HepG2 (cell line): ENCODE data around the gene OBP2A. TPM values are rescaled to one million over a fixed set of nuclear protein-coding genes. Genes with fewer than 3 reads are reported as not detected.

Experiments used
- ATAC-seq: fragments of 200-7000 bp; cut with Tn5 transposase; 3 replicates; pipeline ENCODE4 v1.9.1; 2020; ENCODE audit warnings: mild to moderate bottlenecking, moderate library complexity
- BruUV-seq: library from RNA; stranded (reverse); fragments of 400-500 nt; replicated peaks from 2 replicates; lab custom pipeline; 2021; lab: Mats Ljungman, UMichigan
- CTCF ChIA-PET: fragments of 300-600 bp; formaldehyde crosslinking; extraction: SDS; loops from one replicate; lab custom pipeline; 2021; ENCODE audit warnings: low total read pairs, inconsistent platforms, low intra/inter-chr PET ratio; lab: Yijun Ruan, JAX
- POLR2A ChIA-PET: fragments of 350-600 bp; sonication (Branson Sonifier 250); formaldehyde crosslinking; loops from one replicate; lab custom pipeline; 2020; ENCODE audit warnings: antibody characterized with exemption, inconsistent platforms; lab: Yijun Ruan, JAX
- DNase-seq: peaks from one replicate; pipeline ENCODE4 v3.0.0-alpha.2; 2015; ENCODE audit warnings: low spot score
- FAIRE-seq: peaks from 3 replicates; lab custom pipeline; 2011; peaks lifted over from hg19 to GRCh38; lab: Jason Lieb, UNC
- H2AFZ ChIP-seq: one replicate; pipeline ENCODE4 v1.6.1; 2011; ENCODE audit warnings: low read length, inconsistent platforms
- H3K27ac ChIP-seq: fragments of 300-600 bp; 3 replicates; pipeline ENCODE4 v1.8.0; 2011; ENCODE audit warnings: mixed run types, mild to moderate bottlenecking, mixed read lengths, low read length, inconsistent platforms; ENCODE audit not compliant: insufficient read depth; ENCODE audit errors: extremely low read length
- H3K27me3 ChIP-seq, 2 experiments: fragments of 200-600 bp in 1 of 2; 2 replicates in 1 of 2; 3 replicates in 1 of 2; pipeline versions ENCODE4 v1.6.0 to v1.8.0; 2011; ENCODE audit warnings: low read length in 2 of 2, mild to moderate bottlenecking in 2 of 2, moderate library complexity in 2 of 2, inconsistent platforms in 1 of 2; ENCODE audit not compliant: insufficient read depth in 2 of 2, control insufficient read depth in 1 of 2
- H3K36me3 ChIP-seq, 2 experiments: fragments of 200-600 bp in 1 of 2; replicated peaks in 1 of 2; 2 replicates in 1 of 2; 3 replicates in 1 of 2; pipeline versions ENCODE4 v1.5.1 to v1.8.0; 2011; ENCODE audit warnings: low read length in 2 of 2, inconsistent platforms in 1 of 2; ENCODE audit not compliant: insufficient read depth in 2 of 2, control insufficient read depth in 1 of 2
- H3K4me1 ChIP-seq: 2 replicates; pipeline ENCODE4 v1.5.1; 2012; ENCODE audit warnings: low read length, inconsistent platforms; ENCODE audit not compliant: insufficient read depth
- H3K4me2 ChIP-seq: 2 replicates; pipeline ENCODE4 v1.6.0; 2011; ENCODE audit warnings: low read depth, low read length, inconsistent platforms
- H3K4me3 ChIP-seq, 3 experiments: fragments of 200-600 bp in 1 of 3; sonication (generic), shearing (Covaris generic) in 1 of 3; replicated peaks in 1 of 3; 2 replicates each; pipeline ENCODE4 v1.5.1; 2011 to 2016; ENCODE audit warnings: low read length in 3 of 3, inconsistent platforms in 2 of 3, low read depth in 2 of 3, mild to moderate bottlenecking in 2 of 3, control low read depth in 1 of 3, mixed read lengths in 1 of 3; ENCODE audit not compliant: insufficient read depth in 1 of 3
- H3K79me2 ChIP-seq: one replicate; pipeline ENCODE4 v1.6.1; 2011; ENCODE audit warnings: low read length, inconsistent platforms; ENCODE audit not compliant: insufficient read depth
- H3K9ac ChIP-seq: 2 replicates; pipeline ENCODE4 v1.6.0; 2011; ENCODE audit warnings: mild to moderate bottlenecking, low read depth, low read length, inconsistent platforms; ENCODE audit not compliant: insufficient read depth
- H3K9me3 ChIP-seq: 2 replicates; pipeline ENCODE4 v1.5.1; 2012; ENCODE audit warnings: mild to moderate bottlenecking, low read length
- H4K20me1 ChIP-seq: 2 replicates; pipeline ENCODE4 v1.6.0; 2011; ENCODE audit warnings: inconsistent platforms, mild to moderate bottlenecking, low read length, moderate library complexity; ENCODE audit not compliant: insufficient read depth
- AKAP8 ChIP-seq: sonication (generic); formaldehyde crosslinking; IDR thresholded peaks from 2 replicates; pipeline ENCODE4 v1.5.1; 2020; ENCODE audit warnings: mild to moderate bottlenecking, missing genetic modification reagents
- ARNT ChIP-seq: fragments of 450-650 bp; IDR thresholded peaks from 2 replicates; pipeline ENCODE4 v1.6.1; 2017
- ATAD3A ChIP-seq: sonication (generic); formaldehyde crosslinking; IDR thresholded peaks from 2 replicates; pipeline ENCODE4 v1.4.0; 2020; ENCODE audit warnings: missing genetic modification reagents
- CBX2 ChIP-seq, 2 experiments: fragments of 200-600 bp in 1 of 2; sonication (generic); formaldehyde crosslinking in 1 of 2; IDR thresholded peaks; 2 replicates each; pipeline versions ENCODE4 v1.7.0 to v1.8.1; 2018 to 2022; ENCODE audit warnings: low read depth in 2 of 2, low read length in 1 of 2, mild to moderate bottlenecking in 1 of 2, missing genetic modification reagents in 1 of 2
- HDAC6 ChIP-seq: fragments of 200-600 bp; sonication (generic); IDR thresholded peaks from 2 replicates; pipeline ENCODE4 v1.7.0; 2017; ENCODE audit warnings: mild to moderate bottlenecking, antibody characterized with exemption, low read length, low read depth
- NFE2L1 ChIP-seq: sonication (generic); formaldehyde crosslinking; IDR thresholded peaks from 2 replicates; pipeline ENCODE4 v1.4.0; 2020; ENCODE audit warnings: missing genetic modification reagents, mild to moderate bottlenecking, borderline replicate concordance
- PRPF4 ChIP-seq: fragments of 200-400 bp; formaldehyde crosslinking; IDR thresholded peaks from 2 replicates; pipeline ENCODE4 v1.6.1; 2016; ENCODE audit warnings: low read length, low read depth; ENCODE audit not compliant: poor library complexity, severe bottlenecking
- TAF15 ChIP-seq: fragments of 200-400 bp; formaldehyde crosslinking; IDR thresholded peaks from one replicate; pipeline ENCODE4 v1.6.1; 2018; ENCODE audit warnings: mild to moderate bottlenecking, low read depth, low read length; ENCODE audit not compliant: poor library complexity, severe bottlenecking
- ZKSCAN8 ChIP-seq: IDR thresholded peaks from 2 replicates; pipeline ENCODE4 v1.6.1; 2016; ENCODE audit warnings: borderline replicate concordance, missing genetic modification reagents, missing compliant biosample characterization
- ZNF350 ChIP-seq: sonication (generic); formaldehyde crosslinking; IDR thresholded peaks from 2 replicates; pipeline ENCODE4 v1.4.0; 2020; ENCODE audit warnings: mild to moderate bottlenecking, low read depth, missing genetic modification reagents, borderline replicate concordance
- ZNF557 ChIP-seq: sonication (generic); formaldehyde crosslinking; IDR thresholded peaks from 2 replicates; pipeline ENCODE4 v1.4.0; 2020; ENCODE audit warnings: missing genetic modification reagents
- ZNF563 ChIP-seq: sonication (generic); formaldehyde crosslinking; IDR thresholded peaks from 2 replicates; pipeline ENCODE4 v1.8.0; 2022; ENCODE audit warnings: mild to moderate bottlenecking, moderate library complexity, missing genetic modification reagents
- ZSCAN31 ChIP-seq: sonication (generic); formaldehyde crosslinking; IDR thresholded peaks from 2 replicates; pipeline ENCODE4 v1.5.0; 2020; ENCODE audit warnings: low read depth, mild to moderate bottlenecking, missing genetic modification reagents
- WGBS: methylation state at CpG from one replicate; pipeline ENCODE4 v1.1.6; 2017; ENCODE audit warnings: low lambda C conversion rate; 5-methylcytosine and 5-hydroxymethylcytosine counted together
- in situ Hi-C: cut with HindIII; loops from 2 replicates; pipeline ENCODE4 v1.10.0; 2017; ENCODE audit warnings: low pct_unique_long_range_greater_than_20kb; ENCODE audit not compliant: extremely low pct_ligation_motif_present
- intact Hi-C: fragments of 100-400 bp; cut with micrococcal nuclease; formaldehyde crosslinking; loops from one replicate; pipeline ENCODE4 v1.10.0; 2022; ENCODE audit not compliant: unreplicated experiment
- polyA plus RNA-seq, 8 experiments: library from polyadenylated mRNA; depleted of rRNA in 3 of 8; stranded (reverse) in 7 of 8; unstranded in 1 of 8; fragments of >200 nt; fragmentation: Illumina TruSeq in 4 of 8; extraction: Trizol in 4 of 8; gene quantifications; 2 replicates each; pipeline versions ENCODE4 v1.2.1 to v1.2.3, GENCODE V29; 2011 to 2016; ENCODE audit warnings: low read depth in 4 of 8, missing spikeins in 1 of 8, mixed read lengths in 1 of 8; ENCODE audit not compliant: insufficient read depth in 1 of 8
- total RNA-seq, 5 experiments: library from RNA; depleted of rRNA; stranded (reverse); fragments of >200 nt; fragmentation: Illumina TruSeq; extraction: Trizol; gene quantifications; 2 replicates each; pipeline ENCODE4 v1.2.3, GENCODE V29; 2016; ENCODE audit warnings: low read depth in 1 of 5
- TF ChIP-seq, protein P1 (sequence below): sonication (generic); formaldehyde crosslinking; IDR thresholded peaks from 2 replicates; pipeline ENCODE4 v1.4.0; 2020; ENCODE audit warnings: missing genetic modification reagents, borderline replicate concordance
- TF ChIP-seq, protein P2 (sequence below): sonication (generic); formaldehyde crosslinking; IDR thresholded peaks from 2 replicates; pipeline ENCODE4 v1.4.0; 2020; ENCODE audit warnings: missing genetic modification reagents

Gene OBP2A
- total and polyA plus RNA-seq, 2 of the 13 experiments (the other 11 are each of a cell fraction or from before 2014, with no cell fraction given): 0.32 TPM; not detected in 1

GRCh38 chr9:135520916-135521607 is 24.9 kb upstream of the OBP2A start, which contains the start of gene LCN1 (continued):
- TF ChIP-seq CBX2 (IDR thresholded peaks at IDR 0.05; ENCODE audit: low read depth, low read length) (no peak), CBX2 (CRISPR knock-in tag; IDR thresholded peaks at IDR 0.05; ENCODE audit: low read depth) (no peak), AKAP8 (CRISPR knock-in tag) (no peak), ZKSCAN8 (no peak), PRPF4 (no peak), ARNT (no peak), NFE2L1 (CRISPR knock-in tag) (no peak), ZNF557 (no peak), HDAC6 (no peak), ATAD3A (CRISPR knock-in tag) (no peak)
- TF ChIP-seq, protein P1, sequence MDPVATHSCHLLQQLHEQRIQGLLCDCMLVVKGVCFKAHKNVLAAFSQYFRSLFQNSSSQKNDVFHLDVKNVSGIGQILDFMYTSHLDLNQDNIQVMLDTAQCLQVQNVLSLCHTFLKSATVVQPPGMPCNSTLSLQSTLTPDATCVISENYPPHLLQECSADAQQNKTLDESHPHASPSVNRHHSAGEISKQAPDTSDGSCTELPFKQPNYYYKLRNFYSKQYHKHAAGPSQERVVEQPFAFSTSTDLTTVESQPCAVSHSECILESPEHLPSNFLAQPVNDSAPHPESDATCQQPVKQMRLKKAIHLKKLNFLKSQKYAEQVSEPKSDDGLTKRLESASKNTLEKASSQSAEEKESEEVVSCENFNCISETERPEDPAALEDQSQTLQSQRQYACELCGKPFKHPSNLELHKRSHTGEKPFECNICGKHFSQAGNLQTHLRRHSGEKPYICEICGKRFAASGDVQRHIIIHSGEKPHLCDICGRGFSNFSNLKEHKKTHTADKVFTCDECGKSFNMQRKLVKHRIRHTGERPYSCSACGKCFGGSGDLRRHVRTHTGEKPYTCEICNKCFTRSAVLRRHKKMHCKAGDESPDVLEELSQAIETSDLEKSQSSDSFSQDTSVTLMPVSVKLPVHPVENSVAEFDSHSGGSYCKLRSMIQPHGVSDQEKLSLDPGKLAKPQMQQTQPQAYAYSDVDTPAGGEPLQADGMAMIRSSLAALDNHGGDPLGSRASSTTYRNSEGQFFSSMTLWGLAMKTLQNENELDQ: no peak
- TF ChIP-seq, all 625 proteins: peak for 0

DNA sequence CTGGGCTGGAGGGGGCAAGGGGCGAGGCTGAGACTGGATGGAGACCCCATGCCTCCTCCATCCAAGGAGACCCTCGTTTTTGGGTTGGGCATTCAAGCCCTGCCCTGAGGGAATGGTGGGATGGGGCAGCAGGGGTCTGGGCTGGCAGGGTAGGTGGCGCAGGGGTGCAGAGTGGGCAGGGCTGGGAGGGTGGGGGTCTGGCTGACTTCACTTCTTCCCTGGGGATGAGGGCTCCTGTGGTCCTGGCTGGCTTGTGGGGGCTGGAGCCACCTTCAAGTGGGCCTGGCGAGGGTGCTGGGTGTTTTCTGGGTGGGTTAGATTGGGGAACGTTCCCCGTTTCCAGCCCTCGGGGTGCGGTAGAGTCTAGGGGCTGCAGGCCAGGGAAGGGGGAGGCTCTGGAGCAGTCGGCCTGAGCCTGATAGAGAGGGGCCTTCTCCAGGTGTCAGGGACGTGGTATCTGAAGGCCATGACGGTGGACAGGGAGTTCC is 24.3 kb upstream of the OBP2A start:
- DNase-seq: no peak
- H3K4me2 ChIP-seq: no peak overlapping the region
- intact Hi-C loops: no loop called here

More for the DNA sequence above, 24.3 kb upstream of the OBP2A start:
- no peak for FAIRE-seq
- Histone ChIP-seq H3K27me3 (peaks cover 8 to 52% of the 10 kb centered on the region in 2 experiments), H4K20me1 (no peaks in the 10 kb centered on the region), H3K27ac (no peak overlapping the region)
- CTCF ChIA-PET: no interaction called here
- BruUV-seq: no TSS peak
- TF ChIP-seq ZSCAN31 (CRISPR knock-in tag) (no peak), TAF15 (no peak), ZNF563 (CRISPR knock-in tag) (no peak), ZNF350 (CRISPR knock-in tag) (no peak)
- TF ChIP-seq, protein P2, sequence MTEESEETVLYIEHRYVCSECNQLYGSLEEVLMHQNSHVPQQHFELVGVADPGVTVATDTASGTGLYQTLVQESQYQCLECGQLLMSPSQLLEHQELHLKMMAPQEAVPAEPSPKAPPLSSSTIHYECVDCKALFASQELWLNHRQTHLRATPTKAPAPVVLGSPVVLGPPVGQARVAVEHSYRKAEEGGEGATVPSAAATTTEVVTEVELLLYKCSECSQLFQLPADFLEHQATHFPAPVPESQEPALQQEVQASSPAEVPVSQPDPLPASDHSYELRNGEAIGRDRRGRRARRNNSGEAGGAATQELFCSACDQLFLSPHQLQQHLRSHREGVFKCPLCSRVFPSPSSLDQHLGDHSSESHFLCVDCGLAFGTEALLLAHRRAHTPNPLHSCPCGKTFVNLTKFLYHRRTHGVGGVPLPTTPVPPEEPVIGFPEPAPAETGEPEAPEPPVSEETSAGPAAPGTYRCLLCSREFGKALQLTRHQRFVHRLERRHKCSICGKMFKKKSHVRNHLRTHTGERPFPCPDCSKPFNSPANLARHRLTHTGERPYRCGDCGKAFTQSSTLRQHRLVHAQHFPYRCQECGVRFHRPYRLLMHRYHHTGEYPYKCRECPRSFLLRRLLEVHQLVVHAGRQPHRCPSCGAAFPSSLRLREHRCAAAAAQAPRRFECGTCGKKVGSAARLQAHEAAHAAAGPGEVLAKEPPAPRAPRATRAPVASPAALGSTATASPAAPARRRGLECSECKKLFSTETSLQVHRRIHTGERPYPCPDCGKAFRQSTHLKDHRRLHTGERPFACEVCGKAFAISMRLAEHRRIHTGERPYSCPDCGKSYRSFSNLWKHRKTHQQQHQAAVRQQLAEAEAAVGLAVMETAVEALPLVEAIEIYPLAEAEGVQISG (CRISPR knock-in tag): no peak
- TF ChIP-seq, all 625 proteins: peak for 0
- no peak for ATAC-seq
- H3K79me2 ChIP-seq: no peaks in the 10 kb centered on the region
- H2AFZ ChIP-seq: no peak overlapping the region
- no peak overlapping the region for H3K4me3 ChIP-seq
- H3K9me3 ChIP-seq: no peaks in the 10 kb centered on the region
- no peak overlapping the region for H3K9ac ChIP-seq
- H3K36me3 ChIP-seq: no peaks in the 10 kb centered on the region
- H3K4me1 ChIP-seq: peaks cover 9% of the 10 kb centered on the region
- POLR2A ChIA-PET: no interaction called here
- in situ Hi-C loops: no loop called here
- WGBS: 10% methylated on average over 2 of the region's 11 CpGs
